ENCODE results near the gene PSMA7. TPM values are rescaled to one million over a fixed set of nuclear protein-coding genes. Genes with fewer than 3 reads are reported as not detected.

Gene PSMA7
- total and polyA plus RNA-seq, 4 donors, result 109 to 342 (median 196) TPM

- Histone ChIP-seq H3K27me3 (ENCODE audit: control insufficient read depth in 4 of 4, insufficient read depth in 4 of 4, low read length in 3 of 4) (no peaks in the 10 kb centered on the region), H3K4me1 (ENCODE audit: control insufficient read depth in 4 of 4, insufficient read depth in 4 of 4, low read length in 3 of 4) (peaks cover 0 to 17% (median 9%) of the 10 kb centered on the region in 4 donors), H3K9ac (ENCODE audit: low read depth in 1 of 2, low read length in 2 of 2) (no peak overlapping the region), H3K27ac (ENCODE audit: low read depth in 1 of 2, low read length in 2 of 2) (peak overlapping the region; percentile 7 to 19), H3K9me3 (ENCODE audit: control insufficient read depth in 4 of 4, low read length in 3 of 4) (no peaks in the 10 kb centered on the region), H3K4me3 (ENCODE audit: low read depth in 1 of 3, low read length in 3 of 3) (no peak overlapping the region), H3K36me3 (ENCODE audit: control insufficient read depth in 4 of 4, insufficient read depth in 3 of 4, low read depth in 1 of 4, low read length in 3 of 4) (peaks cover 20 to 52% (median 24%) of the 10 kb centered on the region in 4 donors)
- DNase-seq (ENCODE audit: low spot score), result no peak
- WGBS, result 80% methylated on average over 17 of the region's 17 CpGs
- TF ChIP-seq HNF4A (conservative IDR thresholded peaks at IDR 0.05) (no peak), RXRA (IDR thresholded peaks at IDR 0.05) (no peak), MAX (IDR thresholded peaks at IDR 0.05) (no peak), JUND (IDR thresholded peaks at IDR 0.05) (no peak), FOXA1 (IDR thresholded peaks at IDR 0.05) (no peak)
- TF ChIP-seq, protein P1, sequence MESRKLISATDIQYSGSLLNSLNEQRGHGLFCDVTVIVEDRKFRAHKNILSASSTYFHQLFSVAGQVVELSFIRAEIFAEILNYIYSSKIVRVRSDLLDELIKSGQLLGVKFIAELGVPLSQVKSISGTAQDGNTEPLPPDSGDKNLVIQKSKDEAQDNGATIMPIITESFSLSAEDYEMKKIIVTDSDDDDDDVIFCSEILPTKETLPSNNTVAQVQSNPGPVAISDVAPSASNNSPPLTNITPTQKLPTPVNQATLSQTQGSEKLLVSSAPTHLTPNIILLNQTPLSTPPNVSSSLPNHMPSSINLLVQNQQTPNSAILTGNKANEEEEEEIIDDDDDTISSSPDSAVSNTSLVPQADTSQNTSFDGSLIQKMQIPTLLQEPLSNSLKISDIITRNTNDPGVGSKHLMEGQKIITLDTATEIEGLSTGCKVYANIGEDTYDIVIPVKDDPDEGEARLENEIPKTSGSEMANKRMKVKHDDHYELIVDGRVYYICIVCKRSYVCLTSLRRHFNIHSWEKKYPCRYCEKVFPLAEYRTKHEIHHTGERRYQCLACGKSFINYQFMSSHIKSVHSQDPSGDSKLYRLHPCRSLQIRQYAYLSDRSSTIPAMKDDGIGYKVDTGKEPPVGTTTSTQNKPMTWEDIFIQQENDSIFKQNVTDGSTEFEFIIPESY (IDR thresholded peaks at IDR 0.05), result no peak
These were observed 18.2 kb upstream of the PSMA7 start for GRCh38 chr20:62161347-62161746.

- Histone ChIP-seq H3K27me3 (ENCODE audit: control insufficient read depth in 4 of 4, insufficient read depth in 4 of 4, low read length in 3 of 4) (no peaks in the 10 kb centered on the region), H3K4me3 (ENCODE audit: low read depth in 1 of 3, low read length in 3 of 3) (no peak overlapping the region), H3K4me1 (ENCODE audit: control insufficient read depth in 4 of 4, insufficient read depth in 4 of 4, low read length in 3 of 4) (peaks cover 4 to 21% (median 13%) of the 10 kb centered on the region in 4 donors), H3K36me3 (ENCODE audit: control insufficient read depth in 4 of 4, insufficient read depth in 3 of 4, low read depth in 1 of 4, low read length in 3 of 4) (peaks cover 15 to 47% (median 22%) of the 10 kb centered on the region in 4 donors), H3K9me3 (ENCODE audit: control insufficient read depth in 4 of 4, low read length in 3 of 4) (no peaks in the 10 kb centered on the region), H3K27ac (ENCODE audit: low read depth in 1 of 2, low read length in 2 of 2) (peak overlapping the region in 1 of 2 donors; percentile 19), H3K9ac (ENCODE audit: low read depth in 1 of 2, low read length in 2 of 2) (no peak overlapping the region)
- DNase-seq (ENCODE audit: low spot score), result no peak
- 94% methylated on average over 17 of the region's 17 CpGs for WGBS
- no peak for TF ChIP-seq GABPA (IDR thresholded peaks at IDR 0.05 in 1 of 2, conservative IDR thresholded peaks at IDR 0.05 in 1 of 2)
- no peak for TF ChIP-seq RAD21 (IDR thresholded peaks at IDR 0.05)
- no peak for TF ChIP-seq FOXA1 (IDR thresholded peaks at IDR 0.05)
- TF ChIP-seq JUND (IDR thresholded peaks at IDR 0.05), result no peak
- no peak for TF ChIP-seq SP1 (IDR thresholded peaks at IDR 0.05)
- no peak for TF ChIP-seq NR2F2 (IDR thresholded peaks at IDR 0.05)
- no peak for TF ChIP-seq TAF1 (conservative IDR thresholded peaks at IDR 0.05)
- TF ChIP-seq, protein P1 (IDR thresholded peaks at IDR 0.05), result no peak
- no peak for TF ChIP-seq RXRA (IDR thresholded peaks at IDR 0.05)
- TF ChIP-seq ATF3 (IDR thresholded peaks at IDR 0.05), result no peak
- no peak for TF ChIP-seq HNF4G (IDR thresholded peaks at IDR 0.05)
- no peak for TF ChIP-seq HNF4A (conservative IDR thresholded peaks at IDR 0.05)
- no peak for TF ChIP-seq MAX (IDR thresholded peaks at IDR 0.05)
- TF ChIP-seq EGR1 (IDR thresholded peaks at IDR 0.05; ENCODE audit: low read depth in 2 of 2), result no peak
- TF ChIP-seq REST (IDR thresholded peaks at IDR 0.05), result no peak
- TF ChIP-seq FOXA2 (IDR thresholded peaks at IDR 0.05), result no peak
These were observed 17.7 kb upstream of the PSMA7 start for GRCh38 chr20:62160876-62161275.

All from liver (tissue), 9 donors.